ENCODE results near the gene CELA1. TPM values are rescaled to one million over a fixed set of nuclear protein-coding genes. Genes with fewer than 3 reads are reported as not detected.
"Not testable (repeated sequence)": the region's sequence is repeated elsewhere in the genome, so short reads cannot be mapped to it uniquely, and the experiment has no call there.

The CELA1 gene
- total and polyA plus RNA-seq, 7 donors, result not detected

GRCh38 chr12:51293696-51294095, 52.8 kb downstream of the CELA1 start:
- no peak for ATAC-seq
- no peak for TF ChIP-seq CTCF (IDR thresholded peaks at IDR 0.05)

GRCh38 chr12:51291603-51292513, 54.6 kb downstream of the CELA1 start:
- intact Hi-C loops (cut with DNase I); ATAC-seq; H3K27me3 ChIP-seq (ENCODE audit: insufficient read depth in 3 of 3, low read length in 2 of 3); H3K27ac ChIP-seq; H3K9me3 ChIP-seq; H3K4me1 ChIP-seq; H3K36me3 ChIP-seq (ENCODE audit: insufficient read depth in 1 of 2, low read depth in 1 of 2); H3K4me3 ChIP-seq: not testable (repeated sequence)
- 83 to 87% (median 86%) methylated on average over 9 of the region's 9 CpGs for WGBS, 3 donors
- peak; percentile 52 to 67 for DNase-seq

More at GRCh38 chr12:51293696-51294095, 52.8 kb downstream of the CELA1 start:
- Histone ChIP-seq H3K4me1 (no peaks in the 10 kb centered on the region), H3K9me3 (no peaks in the 10 kb centered on the region), H3K4me3 (no peak overlapping the region), H3K36me3 (ENCODE audit: insufficient read depth in 1 of 2, low read depth in 1 of 2) (no peaks in the 10 kb centered on the region), H3K27ac (no peak overlapping the region), H3K27me3 (ENCODE audit: insufficient read depth in 3 of 3, low read length in 2 of 3) (no peaks in the 10 kb centered on the region)
- DNase-seq, result no peak
- intact Hi-C loops (cut with DNase I), result no loop called here

- 92 to 96% (median 96%) methylated on average over 1 of the region's 1 CpG for WGBS, 3 donors
- H3K4me1 ChIP-seq, result no peaks in the 10 kb centered on the region
- no peak overlapping the region for H3K4me3 ChIP-seq
- TF ChIP-seq CTCF (IDR thresholded peaks at IDR 0.05), result no peak
- ATAC-seq, result no peak
- no peak overlapping the region for H3K27ac ChIP-seq
- no peaks in the 10 kb centered on the region for H3K9me3 ChIP-seq
- no peak for DNase-seq
- intact Hi-C loops (cut with DNase I), result no loop called here
- H3K36me3 ChIP-seq (ENCODE audit: insufficient read depth in 1 of 2, low read depth in 1 of 2), result no peaks in the 10 kb centered on the region
- H3K27me3 ChIP-seq (ENCODE audit: insufficient read depth in 3 of 3, low read length in 2 of 3), result peaks cover 0 to 2% (median 0%) of the 10 kb centered on the region in 3 donors
These were observed 60.6 kb downstream of the CELA1 start for GRCh38 chr12:51285843-51286242.

- intact Hi-C loops (cut with DNase I), result no loop called here
- ATAC-seq (no peak), DNase-seq (no peak)
- no peak overlapping the region for H3K4me3 ChIP-seq
- no peaks in the 10 kb centered on the region for H3K36me3 ChIP-seq (ENCODE audit: insufficient read depth in 1 of 2, low read depth in 1 of 2)
- H3K9me3 ChIP-seq, result no peaks in the 10 kb centered on the region
- no peak for TF ChIP-seq CTCF (IDR thresholded peaks at IDR 0.05)
- WGBS, 3 donors, result 83 to 84% (median 83%) methylated on average over 4 of the region's 4 CpGs
- H3K27ac ChIP-seq, result no peak overlapping the region
- peaks cover 0 to 9% (median 0%) of the 10 kb centered on the region in 3 donors for H3K27me3 ChIP-seq (ENCODE audit: insufficient read depth in 3 of 3, low read length in 2 of 3)
- H3K4me1 ChIP-seq, result no peaks in the 10 kb centered on the region
These were observed 65.1 kb downstream of the CELA1 start for GRCh38 chr12:51281202-51281924.

Other genes starting within 250 kb of the CELA1 start
- gene TFCP2, start 173.5 kb downstream of the CELA1 start, total RNA-seq, result 10 to 100 TPM; 15.7 to 24.6 (median 21.2) TPM
- gene TFCP2, start 173.5 kb downstream of the CELA1 start, polyA plus RNA-seq, result 10 to 100 TPM in 2 of 3 donors, 1 to 10 TPM in 1; 7.8 to 16.4 (median 15.1) TPM
- 10 to 100 TPM in 3 of 4 donors, 1 to 10 TPM in 1; 7.3 to 20.9 (median 14.5) TPM for gene POU6F1, start 128.6 kb downstream of the CELA1 start, total RNA-seq
- gene POU6F1, start 128.6 kb downstream of the CELA1 start, polyA plus RNA-seq, result 10 to 100 TPM in 1 of 3 donors, 1 to 10 TPM in 2; 2.3 to 10.3 (median 8.7) TPM
- gene DAZAP2, start 107.9 kb downstream of the CELA1 start, total RNA-seq, result 100 to 1,000 TPM in 2 of 4 donors, 10 to 100 TPM in 2; 62.4 to 157 (median 105) TPM
- gene DAZAP2, start 107.9 kb downstream of the CELA1 start, polyA plus RNA-seq, result 100 to 1,000 TPM; 149 to 217 (median 199) TPM
- 1 to 10 TPM; 1.8 to 2.9 (median 2.2) TPM for gene SMAGP, start 76.3 kb downstream of the CELA1 start, total RNA-seq
- 1 to 10 TPM; 2.1 to 5.2 (median 2.4) TPM for gene SMAGP, start 76.3 kb downstream of the CELA1 start, polyA plus RNA-seq
- 1 to 10 TPM in 3 of 4 donors, under 1 TPM in 1; 0.81 to 2.0 (median 1.4) TPM for gene BIN2, start 22.5 kb downstream of the CELA1 start, total RNA-seq
- gene BIN2, start 22.5 kb downstream of the CELA1 start, polyA plus RNA-seq, result under 1 TPM; 0.37 to 0.47 (median 0.40) TPM
- 1 to 10 TPM in 2 of 4 donors, under 1 TPM in 2; 0.36 to 2.1 (median 0.84) TPM for gene GALNT6, start 44.7 kb upstream of the CELA1 start, total RNA-seq
- under 1 TPM; 0.10 to 0.40 (median 0.14) TPM for gene GALNT6, start 44.7 kb upstream of the CELA1 start, polyA plus RNA-seq
- under 1 TPM in 3 of 4 donors, not detected in 1; 0.02 to 0.91 (median 0.16) TPM for gene SLC4A8, start 78.2 kb upstream of the CELA1 start, total RNA-seq
- gene SLC4A8, start 78.2 kb upstream of the CELA1 start, polyA plus RNA-seq, result under 1 TPM; 0.03 to 0.23 (median 0.03) TPM
- gene SCN8A, start 244.6 kb upstream of the CELA1 start, total RNA-seq, result under 1 TPM; 0.05 to 0.44 (median 0.26) TPM
- under 1 TPM; 0.03 to 0.08 (median 0.05) TPM for gene SCN8A, start 244.6 kb upstream of the CELA1 start, polyA plus RNA-seq